Dedifferentiated amniotic fluid mesenchymal stem cell (primary cell): Measurements from ENCODE around the gene C9orf153.
"Not testable (repeated sequence)": the region's sequence is repeated elsewhere in the genome, so short reads cannot be mapped to it uniquely, and the experiment has no call there.

Experiments
- DNase-seq: peaks from one replicate; pipeline ENCODE4 v3.0.0-alpha.2; 2016; ENCODE audit errors: extremely low spot score

Gene C9orf153

GRCh38 chr9:86259557-86259956 lies at the start of gene C9orf153:
C9orf153 (minus strand) TSS chr9:86259657; CDS start chr9:86229603, 30,054 bp downstream.
- DNase-seq = no peak

- no peak for DNase-seq
Observed at GRCh38 chr9:86308687-86309086, 49.2 kb upstream of the C9orf153 start.

- DNase-seq = no peak
Observed at GRCh38 chr9:86304236-86304730, 44.8 kb upstream of the C9orf153 start.

GRCh38 chr9:86303316-86303975 lies 44.0 kb upstream of the C9orf153 start:
- DNase-seq = no peak

- DNase-seq = no peak
Observed at GRCh38 chr9:86301686-86302085, 42.2 kb upstream of the C9orf153 start.

GRCh38 chr9:86300701-86301100 lies 41.2 kb upstream of the C9orf153 start:
- DNase-seq = no peak

- DNase-seq = no peak
Observed at GRCh38 chr9:86298873-86299272, 39.4 kb upstream of the C9orf153 start.

GRCh38 chr9:86290341-86290740 lies 30.9 kb upstream of the C9orf153 start:
- not testable (repeated sequence) for DNase-seq

- no peak for DNase-seq
Observed at GRCh38 chr9:86288499-86289198, 29.2 kb upstream of the C9orf153 start.

GRCh38 chr9:86287013-86287412 lies 27.6 kb upstream of the C9orf153 start:
- no peak for DNase-seq

- no peak for DNase-seq
Observed at GRCh38 chr9:86286278-86286677, 26.8 kb upstream of the C9orf153 start.

- no peak for DNase-seq
Observed at GRCh38 chr9:86285261-86285660, 25.8 kb upstream of the C9orf153 start.

GRCh38 chr9:86282979-86283535 lies 23.6 kb upstream of the C9orf153 start:
- peak; percentile 60 for DNase-seq

GRCh38 chr9:86282077-86282978 lies 22.9 kb upstream of the C9orf153 start, which contains the start of gene ISCA1:
ISCA1 (minus strand) TSS chr9:86282538; CDS start chr9:86282458, 80 bp downstream.
- DNase-seq = peak; percentile 92

- DNase-seq = no peak
Observed at GRCh38 chr9:86281593-86282076, 22.2 kb upstream of the C9orf153 start.

GRCh38 chr9:86280580-86280979 lies 21.1 kb upstream of the C9orf153 start:
- DNase-seq = no peak

- DNase-seq = no peak
Observed at GRCh38 chr9:86279839-86280238, 20.4 kb upstream of the C9orf153 start.

GRCh38 chr9:86277072-86277471 lies 17.6 kb upstream of the C9orf153 start:
- DNase-seq = no peak

GRCh38 chr9:86275962-86276361 lies 16.5 kb upstream of the C9orf153 start:
- no peak for DNase-seq

- no peak for DNase-seq
Observed at GRCh38 chr9:86274821-86275643, 15.6 kb upstream of the C9orf153 start.

- no peak for DNase-seq
Observed at GRCh38 chr9:86272221-86272620, 12.8 kb upstream of the C9orf153 start.
